ENCODE measurements around the gene ATP10A.

Gene ATP10A

GRCh38 chr15:25735550-25736384 is 127.4 kb downstream of the ATP10A start:
- no peak overlapping the region for H3K27ac ChIP-seq
- CTCF ChIA-PET: no interaction called here
- no peak for DNase-seq (ENCODE audit: low spot score)
- POLR2A ChIA-PET (ENCODE audit: low non-redundant PET): no interaction called here
- TF ChIP-seq, protein P1, sequence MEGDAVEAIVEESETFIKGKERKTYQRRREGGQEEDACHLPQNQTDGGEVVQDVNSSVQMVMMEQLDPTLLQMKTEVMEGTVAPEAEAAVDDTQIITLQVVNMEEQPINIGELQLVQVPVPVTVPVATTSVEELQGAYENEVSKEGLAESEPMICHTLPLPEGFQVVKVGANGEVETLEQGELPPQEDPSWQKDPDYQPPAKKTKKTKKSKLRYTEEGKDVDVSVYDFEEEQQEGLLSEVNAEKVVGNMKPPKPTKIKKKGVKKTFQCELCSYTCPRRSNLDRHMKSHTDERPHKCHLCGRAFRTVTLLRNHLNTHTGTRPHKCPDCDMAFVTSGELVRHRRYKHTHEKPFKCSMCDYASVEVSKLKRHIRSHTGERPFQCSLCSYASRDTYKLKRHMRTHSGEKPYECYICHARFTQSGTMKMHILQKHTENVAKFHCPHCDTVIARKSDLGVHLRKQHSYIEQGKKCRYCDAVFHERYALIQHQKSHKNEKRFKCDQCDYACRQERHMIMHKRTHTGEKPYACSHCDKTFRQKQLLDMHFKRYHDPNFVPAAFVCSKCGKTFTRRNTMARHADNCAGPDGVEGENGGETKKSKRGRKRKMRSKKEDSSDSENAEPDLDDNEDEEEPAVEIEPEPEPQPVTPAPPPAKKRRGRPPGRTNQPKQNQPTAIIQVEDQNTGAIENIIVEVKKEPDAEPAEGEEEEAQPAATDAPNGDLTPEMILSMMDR (conservative IDR thresholded peaks at IDR 0.05; ENCODE audit: low read depth): no peak

GRCh38 chr15:25734680-25735355 is 128.3 kb downstream of the ATP10A start:
- TF ChIP-seq, protein P1 (conservative IDR thresholded peaks at IDR 0.05; ENCODE audit: low read depth): no peak
- ChIA-PET POLR2A (ENCODE audit: low non-redundant PET) (no interaction called here), CTCF (no interaction called here)
- DNase-seq (ENCODE audit: low spot score): no peak
- no peak overlapping the region for H3K27ac ChIP-seq

DNA sequence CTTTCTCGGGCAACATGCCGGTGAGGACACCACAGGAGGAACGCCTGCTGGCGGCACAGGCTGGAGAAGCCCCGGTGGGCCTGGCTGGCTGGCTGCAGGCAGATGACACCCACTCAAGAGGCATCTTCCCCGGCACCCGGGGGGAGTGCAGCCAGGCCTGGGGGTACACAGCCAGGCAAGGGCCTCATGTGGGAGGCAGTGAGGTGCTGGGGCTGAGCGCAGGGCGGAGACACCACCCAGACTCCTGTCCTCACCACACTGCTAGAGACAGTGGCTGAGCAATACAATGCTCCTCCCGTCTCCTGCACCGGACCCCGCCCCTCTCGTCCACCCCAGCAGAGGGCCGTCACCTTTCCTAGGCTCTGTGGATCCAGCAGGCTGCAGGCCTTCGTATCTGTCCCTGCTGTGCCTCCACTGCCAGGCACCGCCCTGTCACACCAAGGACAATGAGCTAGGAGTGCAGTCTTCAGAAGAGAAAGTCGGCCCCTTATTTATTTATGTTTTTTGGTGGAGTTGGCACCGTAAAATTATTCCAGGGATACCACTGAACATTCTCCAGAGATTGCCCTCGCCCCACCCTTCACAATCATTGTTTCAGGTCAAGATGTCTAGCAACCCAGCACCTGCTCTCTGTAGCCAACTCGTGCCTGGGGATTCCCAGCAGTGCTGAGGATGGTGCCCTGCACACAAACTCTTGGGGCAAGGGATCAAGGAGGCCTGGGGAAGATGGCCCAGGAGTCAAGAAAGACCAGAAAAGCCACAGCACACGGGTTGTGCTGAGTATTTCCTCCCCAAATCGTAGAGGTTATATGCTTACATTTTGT is 129.1 kb downstream of the ATP10A start:
- ChIA-PET POLR2A (ENCODE audit: low non-redundant PET) (no interaction called here), CTCF (no interaction called here)
- DNase-seq (ENCODE audit: low spot score): no peak
- no peak overlapping the region for H3K27ac ChIP-seq
- TF ChIP-seq, protein P1 (conservative IDR thresholded peaks at IDR 0.05; ENCODE audit: low read depth): no peak

DNA sequence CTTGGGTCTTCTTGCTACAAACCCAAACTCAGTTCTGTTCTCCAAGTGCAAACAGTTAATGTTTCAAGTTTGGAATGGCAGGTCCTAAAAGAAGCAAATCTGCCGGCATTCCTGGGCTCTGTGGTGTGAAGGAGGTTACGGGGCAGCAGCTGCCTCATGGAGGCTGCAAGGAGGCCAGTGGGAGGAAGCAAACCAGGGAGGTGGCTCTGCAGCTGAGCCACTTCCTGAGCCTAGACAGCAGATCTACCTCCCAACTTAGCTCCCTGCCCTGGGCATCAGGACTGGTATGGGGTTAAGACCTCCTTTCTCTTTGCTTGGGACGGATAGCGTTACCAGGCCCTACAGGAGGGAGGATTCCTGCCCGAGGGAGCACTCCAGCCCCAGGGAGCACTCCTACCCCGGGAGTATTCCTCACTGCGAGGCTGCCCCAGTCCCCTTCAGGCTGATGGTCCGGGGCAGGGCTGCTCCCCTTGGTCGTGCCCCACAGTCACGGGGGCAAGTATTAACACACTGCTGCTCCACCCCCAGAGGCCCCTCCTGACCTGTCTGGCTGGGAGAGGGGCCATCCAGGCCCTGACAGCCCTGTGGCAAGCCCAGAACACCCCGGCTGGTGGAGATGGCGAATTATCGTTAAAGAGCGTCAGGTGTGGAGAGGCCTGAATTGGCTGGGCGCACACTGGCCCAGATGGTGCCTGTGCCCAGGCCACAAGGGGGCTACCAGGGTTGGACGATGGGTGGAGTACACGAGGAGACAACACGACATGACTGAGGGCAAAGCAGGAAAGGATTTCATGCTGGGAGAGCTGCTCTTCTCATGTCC is 129.9 kb downstream of the ATP10A start:
- ChIA-PET POLR2A (ENCODE audit: low non-redundant PET) (no interaction called here), CTCF (no interaction called here)
- TF ChIP-seq, protein P1 (conservative IDR thresholded peaks at IDR 0.05; ENCODE audit: low read depth): no peak
- no peak overlapping the region for H3K27ac ChIP-seq
- no peak for DNase-seq (ENCODE audit: low spot score)

DNA sequence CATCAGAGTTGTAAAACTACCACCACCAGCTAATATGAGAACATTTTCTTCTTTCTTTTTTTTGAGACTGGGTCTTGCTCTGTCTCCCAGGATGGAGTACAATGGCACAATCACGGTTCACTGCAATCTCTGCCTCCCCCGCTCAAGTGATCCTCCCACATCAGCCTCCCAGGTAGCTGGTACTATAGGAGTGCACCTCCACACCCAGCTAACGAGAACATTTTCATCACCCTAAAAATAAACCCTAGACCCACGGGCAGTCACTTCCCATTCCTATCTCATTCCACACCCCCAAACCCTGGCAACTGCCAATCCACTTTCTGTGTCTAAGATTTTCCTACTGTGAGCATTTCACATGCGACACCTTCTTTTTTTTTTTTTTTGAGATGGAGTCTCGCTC is 130.9 kb downstream of the ATP10A start:
- no peak for DNase-seq (ENCODE audit: low spot score)
- POLR2A ChIA-PET (ENCODE audit: low non-redundant PET): no interaction called here
- no peak overlapping the region for H3K27ac ChIP-seq
- CTCF ChIA-PET: no interaction called here
- TF ChIP-seq, protein P1 (conservative IDR thresholded peaks at IDR 0.05; ENCODE audit: low read depth): no peak

GRCh38 chr15:25731411-25731810 is 131.7 kb downstream of the ATP10A start:
- POLR2A ChIA-PET (ENCODE audit: low non-redundant PET): no interaction called here
- no peak for DNase-seq (ENCODE audit: low spot score)
- CTCF ChIA-PET: no interaction called here
- no peak overlapping the region for H3K27ac ChIP-seq
- TF ChIP-seq, protein P1 (conservative IDR thresholded peaks at IDR 0.05; ENCODE audit: low read depth): no peak
